ENCODE data around the gene PPP3R2. TPM values are rescaled to one million over a fixed set of nuclear protein-coding genes. Genes with fewer than 3 reads are reported as not detected.

Gene PPP3R2
- total RNA-seq, 1 donor from 2014 or later: not detected

- Mint-ChIP-seq H3K4me3 (no peak overlapping the region), H3K36me3 (ENCODE audit: low read depth) (no peaks in the 10 kb centered on the region)
These were observed 16.4 kb downstream of the PPP3R2 start for GRCh38 chr9:101578378-101578777.

GRCh38 chr9:101574731-101575333 lies 19.9 kb downstream of the PPP3R2 start:
- no peaks in the 10 kb centered on the region for H3K36me3 Mint-ChIP-seq (ENCODE audit: low read depth)

More at GRCh38 chr9:101578378-101578777, 16.4 kb downstream of the PPP3R2 start:
- Mint-ChIP-seq H3K4me1 (no peaks in the 10 kb centered on the region), H3K27me3 (ENCODE audit: low read depth) (no peaks in the 10 kb centered on the region), H3K27ac (ENCODE audit: unreplicated experiment) (no peak overlapping the region), H3K9me3 (no peaks in the 10 kb centered on the region)
- TF ChIP-seq CTCF (conservative IDR thresholded peaks at IDR 0.05): no peak
- no peak for DNase-seq (ENCODE audit: low read depth, low spot score)

GRCh38 chr9:101572316-101572715 lies 22.5 kb downstream of the PPP3R2 start:
- no peaks in the 10 kb centered on the region for H3K27me3 Mint-ChIP-seq (ENCODE audit: low read depth)
- no peak for DNase-seq (ENCODE audit: low read depth, low spot score)
- H3K4me1 Mint-ChIP-seq: no peaks in the 10 kb centered on the region
- H3K27ac Mint-ChIP-seq (ENCODE audit: unreplicated experiment): no peak overlapping the region
- H3K4me3 Mint-ChIP-seq: no peak overlapping the region
- peaks cover 5% of the 10 kb centered on the region for H3K36me3 Mint-ChIP-seq (ENCODE audit: low read depth)
- no peaks in the 10 kb centered on the region for H3K9me3 Mint-ChIP-seq
- no peak for TF ChIP-seq CTCF (conservative IDR thresholded peaks at IDR 0.05)

More at GRCh38 chr9:101574731-101575333, 19.9 kb downstream of the PPP3R2 start:
- H3K4me3 Mint-ChIP-seq: no peak overlapping the region
- no peaks in the 10 kb centered on the region for H3K4me1 Mint-ChIP-seq
- H3K27ac Mint-ChIP-seq (ENCODE audit: unreplicated experiment): no peak overlapping the region
- no peak for TF ChIP-seq CTCF (conservative IDR thresholded peaks at IDR 0.05)
- DNase-seq (ENCODE audit: low read depth, low spot score): no peak
- H3K9me3 Mint-ChIP-seq: no peaks in the 10 kb centered on the region
- H3K27me3 Mint-ChIP-seq (ENCODE audit: low read depth): no peaks in the 10 kb centered on the region

- no peak for TF ChIP-seq CTCF (conservative IDR thresholded peaks at IDR 0.05)
- H3K27ac Mint-ChIP-seq (ENCODE audit: unreplicated experiment): no peak overlapping the region
- H3K4me1 Mint-ChIP-seq: no peaks in the 10 kb centered on the region
- peaks cover 8% of the 10 kb centered on the region for H3K36me3 Mint-ChIP-seq (ENCODE audit: low read depth)
- H3K4me3 Mint-ChIP-seq: no peak overlapping the region
- no peaks in the 10 kb centered on the region for H3K9me3 Mint-ChIP-seq
- H3K27me3 Mint-ChIP-seq (ENCODE audit: low read depth): no peaks in the 10 kb centered on the region
- no peak for DNase-seq (ENCODE audit: low read depth, low spot score)
These were observed 23.7 kb downstream of the PPP3R2 start for GRCh38 chr9:101571114-101571513.

- H3K4me1 Mint-ChIP-seq: no peaks in the 10 kb centered on the region
- no peak overlapping the region for H3K27ac Mint-ChIP-seq (ENCODE audit: unreplicated experiment)
- DNase-seq (ENCODE audit: low read depth, low spot score): no peak
- peaks cover 13% of the 10 kb centered on the region for H3K36me3 Mint-ChIP-seq (ENCODE audit: low read depth)
- no peak for TF ChIP-seq CTCF (conservative IDR thresholded peaks at IDR 0.05)
- no peaks in the 10 kb centered on the region for H3K9me3 Mint-ChIP-seq
- H3K27me3 Mint-ChIP-seq (ENCODE audit: low read depth): no peaks in the 10 kb centered on the region
- no peak overlapping the region for H3K4me3 Mint-ChIP-seq
These were observed 24.8 kb downstream of the PPP3R2 start for GRCh38 chr9:101569741-101570501.

Measured in neural crest cell (in vitro differentiated cells).